Breast epithelium (tissue), 4 donors: ENCODE data around the gene GMCL1. TPM values are rescaled to one million over a fixed set of nuclear protein-coding genes. Genes with fewer than 3 reads are reported as not detected.
A peak's percentile ranks its signal among the peaks of the same experiment; 100 is the strongest.

Experiments used
- DNase-seq, 2 donors: peaks; one replicate each; pipeline ENCODE4 v3.0.0-alpha.2; 2019; ENCODE audit warnings: low spot score in 2 of 2
- H3K27ac ChIP-seq, 2 donors: fragments of 200-600 bp; sonication (generic) in 1 of 2; one replicate each; pipeline ENCODE4 v1.5.1; 2016 to 2019; ENCODE audit warnings: mild to moderate bottlenecking in 1 of 2
- H3K27me3 ChIP-seq, 2 donors: fragments of 200-600 bp; sonication (generic) in 1 of 2; one replicate each; pipeline versions ENCODE4 v1.5.1 to v1.6.0; 2017 to 2019; ENCODE audit warnings: control low read depth in 1 of 2, mild to moderate bottlenecking in 1 of 2
- H3K36me3 ChIP-seq: fragments of 200-600 bp; one replicate; pipeline ENCODE4 v1.5.1; 2019
- H3K4me1 ChIP-seq, 2 donors: fragments of 200-600 bp; sonication (generic); one replicate each; pipeline ENCODE4 v1.5.1; 2016 to 2019; ENCODE audit warnings: control low read depth in 1 of 2
- H3K4me3 ChIP-seq, 3 donors: fragments of 200-600 bp; sonication (generic); 1 replicate in 2 of 3; 2 replicates in 1 of 3; pipeline ENCODE4 v1.5.1; 2016 to 2019; ENCODE audit warnings: mild to moderate bottlenecking in 3 of 3, moderate library complexity in 2 of 3
- H3K9me3 ChIP-seq, 2 donors: fragments of 200-600 bp; sonication (generic) in 1 of 2; one replicate each; pipeline ENCODE4 v1.5.1; 2016 to 2019; ENCODE audit warnings: control low read depth in 1 of 2
- POLR2A ChIP-seq: fragments of 450-650 bp; IDR thresholded peaks from one replicate; pipeline ENCODE4 v1.6.1; 2016; ENCODE audit warnings: antibody characterized with exemption, mild to moderate bottlenecking, moderate library complexity
- POLR2AphosphoS5 ChIP-seq, 3 donors: sonication (generic); formaldehyde crosslinking; IDR thresholded peaks; one replicate each; pipeline ENCODE4 v1.6.1; 2017; ENCODE audit warnings: antibody characterized with exemption in 3 of 3
- intact Hi-C: fragments of 100-400 bp; cut with DNase I; formaldehyde crosslinking; loops from one replicate; pipeline ENCODE4 v1.15.1; 2023; ENCODE audit warnings: low total_unique reads
- total RNA-seq, 3 donors: library from RNA; depleted of rRNA; stranded (reverse); fragments of >200 nt; gene quantifications; one replicate each; pipeline ENCODE4 v1.1.0, GENCODE V29; 2016
- TF ChIP-seq, protein P1 (sequence below), 3 donors: fragments of 450-650 bp; IDR thresholded peaks; one replicate each; pipeline ENCODE4 v1.5.1; 2016 to 2017; ENCODE audit warnings: antibody characterized with exemption in 3 of 3, mild to moderate bottlenecking in 3 of 3, moderate library complexity in 3 of 3

Gene GMCL1
- total RNA-seq, 3 donors from 2014 or later, result 14.2 to 24.4 (median 18.4) TPM

DNA sequence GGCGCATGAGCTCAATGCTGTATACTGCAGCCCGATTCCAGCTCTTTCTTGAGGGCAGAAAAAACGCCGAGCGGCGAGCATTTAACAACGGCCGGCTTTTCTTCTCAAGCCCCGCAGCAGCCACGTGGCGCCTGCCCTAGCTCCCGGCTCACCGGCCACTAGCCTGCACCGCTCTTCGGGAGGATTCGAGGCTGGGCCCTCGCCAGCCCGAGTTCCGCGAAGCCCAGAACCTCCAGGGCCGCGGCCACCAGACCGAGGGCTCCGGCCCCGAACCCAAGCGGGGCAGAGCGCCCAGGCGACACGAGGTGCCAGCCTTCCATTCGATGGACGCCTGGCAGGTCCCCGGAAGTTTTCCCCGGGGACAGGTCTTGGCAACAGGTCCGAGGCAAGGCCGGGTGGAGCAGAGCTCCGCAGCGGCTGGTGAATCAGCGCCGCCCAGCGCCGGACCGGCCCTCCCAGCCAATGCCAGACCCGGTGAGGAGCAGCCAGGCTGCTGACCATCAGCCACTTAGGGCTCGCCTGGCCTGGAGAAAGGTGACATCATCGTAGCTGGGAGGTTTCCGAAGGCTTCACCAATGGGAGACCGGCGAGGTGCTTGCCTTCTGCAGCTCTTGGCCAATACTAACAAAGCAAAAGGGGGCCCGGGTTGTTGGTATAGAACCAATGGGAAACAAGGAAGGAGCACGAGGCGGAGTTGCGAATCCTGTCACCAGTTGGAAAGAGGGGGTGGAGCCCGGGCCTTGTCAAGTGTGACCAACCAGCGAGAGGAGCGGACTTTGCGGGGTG lies 84.9 kb downstream of the GMCL1 start:
- Histone ChIP-seq H3K27ac (peak overlapping the region; percentile 97), H3K27me3 (no peaks in the 10 kb centered on the region), H3K4me3 (peak overlapping the region; percentile 86 to 91 (median 87)), H3K4me1 (no peaks in the 10 kb centered on the region), H3K36me3 (no peaks in the 10 kb centered on the region), H3K9me3 (no peaks in the 10 kb centered on the region)
- DNase-seq, result peak; percentile 100
- TF ChIP-seq POLR2A (peak; percentile 85), POLR2AphosphoS5 (IDR thresholded peaks at IDR 0.05) (peak; percentile 95 to 98 (median 97))
- TF ChIP-seq, protein P1, sequence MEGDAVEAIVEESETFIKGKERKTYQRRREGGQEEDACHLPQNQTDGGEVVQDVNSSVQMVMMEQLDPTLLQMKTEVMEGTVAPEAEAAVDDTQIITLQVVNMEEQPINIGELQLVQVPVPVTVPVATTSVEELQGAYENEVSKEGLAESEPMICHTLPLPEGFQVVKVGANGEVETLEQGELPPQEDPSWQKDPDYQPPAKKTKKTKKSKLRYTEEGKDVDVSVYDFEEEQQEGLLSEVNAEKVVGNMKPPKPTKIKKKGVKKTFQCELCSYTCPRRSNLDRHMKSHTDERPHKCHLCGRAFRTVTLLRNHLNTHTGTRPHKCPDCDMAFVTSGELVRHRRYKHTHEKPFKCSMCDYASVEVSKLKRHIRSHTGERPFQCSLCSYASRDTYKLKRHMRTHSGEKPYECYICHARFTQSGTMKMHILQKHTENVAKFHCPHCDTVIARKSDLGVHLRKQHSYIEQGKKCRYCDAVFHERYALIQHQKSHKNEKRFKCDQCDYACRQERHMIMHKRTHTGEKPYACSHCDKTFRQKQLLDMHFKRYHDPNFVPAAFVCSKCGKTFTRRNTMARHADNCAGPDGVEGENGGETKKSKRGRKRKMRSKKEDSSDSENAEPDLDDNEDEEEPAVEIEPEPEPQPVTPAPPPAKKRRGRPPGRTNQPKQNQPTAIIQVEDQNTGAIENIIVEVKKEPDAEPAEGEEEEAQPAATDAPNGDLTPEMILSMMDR (IDR thresholded peaks at IDR 0.05), result peak in 2 of 3 donors; percentile 14 to 16
- intact Hi-C loops, result loop anchor here (1.0 to 5.0 kb wide), 2 partner anchors 228 to 618 kb away; no protein-coding TSS in a partner anchor

DNA sequence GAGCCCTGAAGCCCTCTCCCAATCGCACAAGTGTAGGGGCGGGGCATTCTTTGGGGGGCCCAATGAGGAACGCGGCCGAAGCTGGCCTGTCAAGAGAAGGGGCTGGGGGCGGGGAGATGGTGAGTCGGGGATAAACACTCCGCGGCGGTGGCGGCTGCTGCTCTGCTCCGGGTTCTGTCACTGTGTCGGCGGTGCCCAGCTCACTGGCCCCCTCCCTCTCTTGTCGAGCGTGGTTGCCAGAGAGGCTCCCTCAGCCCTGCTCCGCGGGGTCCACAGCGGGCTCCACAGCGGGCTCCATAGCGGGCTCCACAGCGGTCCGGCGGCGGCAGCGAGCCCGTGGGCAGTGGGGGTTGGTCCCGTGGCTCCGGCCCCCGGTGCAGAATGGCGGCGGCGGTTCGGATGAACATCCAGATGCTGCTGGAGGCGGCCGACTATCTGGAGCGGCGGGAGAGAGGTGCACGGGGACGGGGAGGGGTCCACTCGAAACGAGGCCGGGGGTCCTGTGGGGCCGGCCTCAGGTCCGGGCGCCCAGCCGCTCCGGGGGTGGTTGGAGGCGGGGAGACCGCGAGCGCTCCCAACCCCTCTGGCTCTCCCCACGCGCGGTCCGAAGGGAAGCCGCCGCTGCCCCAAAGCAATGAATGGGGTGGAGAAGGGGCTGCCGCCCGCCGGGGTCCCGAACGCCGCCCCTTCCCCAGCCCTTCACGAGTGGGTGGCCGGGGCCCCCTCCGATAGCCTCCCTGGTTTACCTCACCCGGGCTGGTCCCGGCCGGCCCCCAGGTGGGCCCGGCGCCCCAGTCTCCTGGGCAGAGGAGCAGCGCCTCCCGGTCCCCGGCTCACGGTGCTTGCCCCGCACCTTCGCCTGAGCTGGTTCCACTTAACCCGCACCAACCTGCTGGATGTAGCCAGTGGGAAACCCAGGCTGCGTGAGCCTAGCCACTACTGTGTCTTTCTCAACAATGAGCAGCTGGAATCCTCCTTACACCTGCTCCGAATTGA lies 85.8 kb downstream of the GMCL1 start, which contains the start of gene MXD1:
Gene MXD1 (plus strand): TSS at position 160 of the 996 bp plus-strand sequence. CDS start 222 bp downstream, at position 382.
- no peaks in the 10 kb centered on the region for H3K36me3 ChIP-seq
- no peaks in the 10 kb centered on the region for H3K9me3 ChIP-seq
- peak within 1 kb of the TSS; percentile 86 to 91 (median 87) for H3K4me3 ChIP-seq
- peak in 1 of 2 donors; percentile 34 for DNase-seq
- H3K4me1 ChIP-seq, result no peaks in the 10 kb centered on the region
- TF ChIP-seq POLR2A (peak; percentile 81), POLR2AphosphoS5 (IDR thresholded peaks at IDR 0.05) (peak in 2 of 3 donors; percentile 48 to 80)
- TF ChIP-seq, protein P1 (IDR thresholded peaks at IDR 0.05), result no peak
- intact Hi-C loops, result loop anchor here (1.0 to 5.0 kb wide), 2 partner anchors 227 to 617 kb away; no protein-coding TSS in a partner anchor
- no peaks in the 10 kb centered on the region for H3K27me3 ChIP-seq
- H3K27ac ChIP-seq, result peak within 1 kb of the TSS; percentile 97

DNA sequence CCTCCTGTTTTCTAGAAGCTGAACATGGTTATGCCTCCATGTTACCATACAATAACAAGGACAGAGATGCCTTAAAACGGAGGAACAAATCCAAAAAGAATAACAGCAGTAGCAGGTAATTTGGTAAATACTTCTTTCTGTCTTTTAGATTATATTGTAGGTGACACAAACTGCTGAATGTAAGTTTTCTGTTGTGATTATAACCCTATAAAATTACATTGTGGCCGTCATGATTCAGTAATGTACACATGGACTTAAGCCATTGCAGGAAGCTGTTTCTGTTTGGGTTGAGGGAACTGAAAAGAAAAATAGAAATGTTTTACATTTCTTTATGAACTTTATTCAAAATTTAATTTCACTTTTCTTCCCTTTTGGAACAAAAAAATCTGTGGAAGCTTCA lies 86.6 kb downstream of the GMCL1 start:
- peak overlapping the region; percentile 88 to 97 for H3K27ac ChIP-seq
- no peaks in the 10 kb centered on the region for H3K4me1 ChIP-seq
- intact Hi-C loops, result no loop called here
- TF ChIP-seq, protein P1 (IDR thresholded peaks at IDR 0.05), result no peak
- TF ChIP-seq POLR2A, result no peak
- TF ChIP-seq POLR2AphosphoS5 (IDR thresholded peaks at IDR 0.05), result no peak
- DNase-seq, result no peak
- no peaks in the 10 kb centered on the region for H3K27me3 ChIP-seq
- H3K4me3 ChIP-seq, result peak overlapping the region; percentile 86 to 91 (median 87)
- H3K36me3 ChIP-seq, result no peaks in the 10 kb centered on the region
- no peaks in the 10 kb centered on the region for H3K9me3 ChIP-seq

DNA sequence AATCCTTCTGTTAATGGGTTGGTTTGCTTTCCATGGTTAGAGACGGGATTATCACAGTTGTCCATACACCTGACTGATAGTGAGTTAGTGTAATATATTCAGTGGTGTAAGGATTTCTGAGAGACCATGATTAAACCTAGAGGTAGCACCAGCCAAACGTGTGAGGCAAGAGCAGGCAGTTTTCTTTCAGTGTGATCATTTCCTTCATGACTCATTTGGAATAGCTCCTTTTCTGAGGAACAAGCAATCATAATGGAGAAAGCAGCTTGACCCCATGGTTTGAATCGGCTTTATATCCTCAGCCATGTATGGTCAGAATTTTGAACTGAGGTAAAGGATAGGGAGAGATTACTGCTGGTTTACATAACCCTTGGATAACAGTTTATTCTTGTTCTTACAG lies 88.4 kb downstream of the GMCL1 start:
- Histone ChIP-seq H3K4me3 (no peak overlapping the region), H3K9me3 (no peaks in the 10 kb centered on the region), H3K36me3 (no peaks in the 10 kb centered on the region), H3K4me1 (no peaks in the 10 kb centered on the region), H3K27me3 (no peaks in the 10 kb centered on the region), H3K27ac (peak overlapping the region; percentile 57 to 71)
- TF ChIP-seq, protein P1 (IDR thresholded peaks at IDR 0.05), result no peak
- no peak for TF ChIP-seq POLR2A
- TF ChIP-seq POLR2AphosphoS5 (IDR thresholded peaks at IDR 0.05), result peak in 1 of 3 donors; percentile 41
- no peak for DNase-seq
- intact Hi-C loops, result no loop called here
